Activated T-cell treated with anti-CD3 and anti-CD28 coated beads for 4 hours (primary cell): ENCODE results near the gene TGM1.
A peak's percentile ranks its signal among the peaks of the same experiment; 100 is the strongest.

Experiments used
- DNase-seq: peaks from one replicate; pipeline ENCODE4 v3.0.0-alpha.2; 2020

The TGM1 gene

DNA sequence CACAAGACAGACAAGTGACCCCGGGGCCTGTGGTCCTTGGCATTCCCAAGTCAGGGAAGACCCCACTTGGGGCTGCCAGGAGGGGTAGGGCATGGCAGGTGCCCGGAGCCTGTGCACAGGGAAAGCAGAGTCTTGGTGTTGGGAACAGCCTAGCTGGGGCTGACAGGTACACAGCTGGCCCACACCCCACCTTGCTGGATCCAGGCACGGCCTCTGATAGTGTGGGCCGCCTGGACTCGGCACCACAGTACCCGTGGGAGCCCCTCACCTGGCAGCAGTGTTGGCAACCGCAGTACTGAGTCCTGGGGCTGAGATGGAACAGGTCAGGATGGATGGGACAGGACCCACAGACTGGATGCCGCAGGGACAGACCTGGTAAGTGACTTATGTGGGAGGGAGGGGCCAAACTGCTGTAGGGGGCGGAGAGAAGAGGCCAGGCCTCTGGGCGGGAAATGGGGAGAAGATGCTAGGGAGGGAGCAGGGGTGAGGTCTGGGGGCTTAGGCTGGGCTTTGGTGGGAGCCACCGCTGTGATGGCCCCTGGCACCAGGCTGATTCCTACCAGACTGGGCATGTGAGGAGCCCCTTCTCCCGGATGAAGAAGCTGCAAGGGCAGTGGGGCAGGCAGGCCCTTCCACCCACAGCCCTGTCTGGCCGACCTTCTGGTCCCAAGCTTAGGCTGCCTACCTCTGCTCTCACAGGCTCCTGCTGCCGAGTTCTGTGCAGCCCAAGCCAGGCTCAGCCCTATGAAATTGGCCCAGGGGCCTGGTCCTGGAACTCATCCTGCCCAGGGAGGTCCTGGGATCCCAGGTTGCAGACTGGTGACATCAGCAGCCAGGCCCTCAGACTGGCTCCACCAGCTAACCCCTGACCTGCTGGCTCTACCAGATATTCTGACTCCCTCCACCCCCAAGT lies at the start of gene TGM1:
Gene TGM1 (minus strand): TSS at position 357 of the 913 bp plus-strand sequence. CDS start 825 bp downstream, outside the sequence.
- DNase-seq, result no peak

DNA sequence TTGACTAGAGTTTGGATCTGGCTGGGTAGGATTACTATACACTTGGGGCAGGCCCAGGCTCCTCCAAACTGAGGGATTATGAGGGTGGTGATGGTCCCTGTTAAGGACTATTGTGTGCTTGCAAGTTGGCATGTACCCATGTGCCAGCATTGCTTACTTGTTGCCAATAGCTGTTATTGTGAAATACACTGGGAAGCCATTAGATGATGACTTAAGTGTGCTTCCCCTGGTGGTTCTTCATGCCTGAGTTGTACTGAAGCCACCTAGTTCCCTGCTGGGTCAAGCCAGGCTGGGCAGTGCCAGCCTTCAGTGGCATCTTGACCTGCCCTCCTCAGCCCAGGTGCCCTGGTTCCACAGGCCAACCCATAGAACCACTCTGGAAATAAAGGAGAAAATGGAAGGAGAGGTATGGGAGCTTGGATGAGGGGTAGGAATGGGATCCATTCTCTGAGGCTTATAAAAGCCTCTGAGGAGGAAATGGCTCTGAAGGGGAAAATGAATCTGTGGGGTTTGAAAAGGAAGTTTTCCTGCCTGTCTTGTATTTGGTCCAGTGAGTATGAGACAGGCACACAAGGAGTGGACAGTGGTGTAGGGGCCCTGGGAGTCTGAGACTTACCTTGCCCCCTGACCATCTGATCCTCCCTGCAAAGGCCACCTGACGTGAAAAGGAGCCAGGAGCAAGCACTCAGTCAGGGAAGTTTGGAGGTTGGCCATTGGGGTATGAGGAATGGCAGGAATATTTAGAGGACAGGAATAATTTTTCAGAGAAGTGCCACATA lies 49.0 kb upstream of the TGM1 start:
- DNase-seq, result no peak

DNA sequence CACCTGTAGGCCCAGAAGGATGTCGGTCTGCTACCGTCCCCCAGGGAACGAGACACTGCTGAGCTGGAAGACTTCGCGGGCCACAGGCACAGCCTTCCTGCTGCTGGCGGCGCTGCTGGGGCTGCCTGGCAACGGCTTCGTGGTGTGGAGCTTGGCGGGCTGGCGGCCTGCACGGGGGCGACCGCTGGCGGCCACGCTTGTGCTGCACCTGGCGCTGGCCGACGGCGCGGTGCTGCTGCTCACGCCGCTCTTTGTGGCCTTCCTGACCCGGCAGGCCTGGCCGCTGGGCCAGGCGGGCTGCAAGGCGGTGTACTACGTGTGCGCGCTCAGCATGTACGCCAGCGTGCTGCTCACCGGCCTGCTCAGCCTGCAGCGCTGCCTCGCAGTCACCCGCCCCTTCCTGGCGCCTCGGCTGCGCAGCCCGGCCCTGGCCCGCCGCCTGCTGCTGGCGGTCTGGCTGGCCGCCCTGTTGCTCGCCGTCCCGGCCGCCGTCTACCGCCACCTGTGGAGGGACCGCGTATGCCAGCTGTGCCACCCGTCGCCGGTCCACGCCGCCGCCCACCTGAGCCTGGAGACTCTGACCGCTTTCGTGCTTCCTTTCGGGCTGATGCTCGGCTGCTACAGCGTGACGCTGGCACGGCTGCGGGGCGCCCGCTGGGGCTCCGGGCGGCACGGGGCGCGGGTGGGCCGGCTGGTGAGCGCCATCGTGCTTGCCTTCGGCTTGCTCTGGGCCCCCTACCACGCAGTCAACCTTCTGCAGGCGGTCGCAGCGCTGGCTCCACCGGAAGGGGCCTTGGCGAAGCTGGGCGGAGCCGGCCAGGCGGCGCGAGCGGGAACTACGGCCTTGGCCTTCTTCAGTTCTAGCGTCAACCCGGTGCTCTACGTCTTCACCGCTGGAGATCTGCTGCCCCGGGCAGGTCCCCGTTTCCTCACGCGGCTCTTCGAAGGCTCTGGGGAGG lies 47.9 kb upstream of the TGM1 start, which contains the start of gene LTB4R:
Gene LTB4R (plus strand): TSS at position 857 of the 959 bp plus-strand sequence. CDS start 4,150 bp downstream, outside the sequence.
- peak; percentile 31 for DNase-seq

DNA sequence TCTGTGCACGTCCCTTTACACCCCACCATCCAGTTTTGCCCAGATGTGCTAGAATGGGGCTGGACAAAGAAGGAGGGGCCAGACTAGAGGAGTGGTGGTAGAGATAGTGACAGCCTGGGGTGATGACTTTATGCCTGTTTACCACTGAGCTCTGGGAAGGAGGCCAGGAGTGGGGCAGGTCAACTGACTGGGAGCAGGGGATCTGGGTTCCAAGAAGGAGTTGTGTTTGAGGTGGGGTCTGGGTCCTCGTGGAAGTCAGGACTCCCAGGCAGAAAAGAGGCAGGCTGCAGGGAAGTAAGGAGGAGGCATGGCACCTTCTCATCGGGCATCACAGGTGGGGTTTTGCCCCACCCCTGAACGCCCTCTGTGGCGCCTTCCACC lies 47.3 kb upstream of the TGM1 start:
- DNase-seq, result no peak

DNA sequence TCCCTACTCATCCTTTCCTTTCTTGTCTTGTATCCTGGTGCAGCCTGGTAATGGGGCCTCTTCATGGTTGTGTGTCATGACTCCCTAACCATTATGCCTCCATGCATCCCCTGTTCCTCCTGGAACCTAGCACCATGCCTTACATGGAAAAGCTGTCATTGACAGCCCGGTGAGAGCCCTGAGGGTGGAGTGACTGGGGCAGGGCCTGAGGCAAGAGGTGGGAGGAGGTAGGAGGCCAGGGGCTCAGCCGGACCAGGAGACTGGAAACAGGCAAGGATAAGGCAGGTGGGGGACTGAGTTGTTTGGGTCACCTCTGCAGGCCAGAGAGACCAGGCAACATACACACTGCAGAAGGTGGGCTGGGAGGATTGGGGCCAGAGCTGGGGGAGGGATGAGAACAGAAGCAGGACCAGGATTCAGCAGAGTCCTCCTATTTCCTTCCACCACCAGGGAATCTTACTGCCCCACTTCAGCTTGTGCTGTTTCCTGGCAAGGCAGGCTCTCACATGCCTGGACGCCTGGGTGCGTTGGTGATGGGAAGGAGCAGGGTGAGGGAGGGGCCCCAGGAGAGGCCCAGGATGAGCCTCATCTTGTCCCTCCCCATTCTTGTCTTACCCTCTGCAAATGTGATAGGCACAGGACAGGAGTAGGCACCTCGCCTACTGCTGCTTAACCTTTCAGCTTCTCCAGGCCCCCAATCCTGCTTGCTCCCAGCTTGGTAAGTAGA lies 46.7 kb upstream of the TGM1 start, which contains the start of gene LTB4R2:
Gene LTB4R2 (plus strand): TSS at position 603 of the 727 bp plus-strand sequence. CDS start 525 bp downstream, outside the sequence.
- no peak for DNase-seq

DNA sequence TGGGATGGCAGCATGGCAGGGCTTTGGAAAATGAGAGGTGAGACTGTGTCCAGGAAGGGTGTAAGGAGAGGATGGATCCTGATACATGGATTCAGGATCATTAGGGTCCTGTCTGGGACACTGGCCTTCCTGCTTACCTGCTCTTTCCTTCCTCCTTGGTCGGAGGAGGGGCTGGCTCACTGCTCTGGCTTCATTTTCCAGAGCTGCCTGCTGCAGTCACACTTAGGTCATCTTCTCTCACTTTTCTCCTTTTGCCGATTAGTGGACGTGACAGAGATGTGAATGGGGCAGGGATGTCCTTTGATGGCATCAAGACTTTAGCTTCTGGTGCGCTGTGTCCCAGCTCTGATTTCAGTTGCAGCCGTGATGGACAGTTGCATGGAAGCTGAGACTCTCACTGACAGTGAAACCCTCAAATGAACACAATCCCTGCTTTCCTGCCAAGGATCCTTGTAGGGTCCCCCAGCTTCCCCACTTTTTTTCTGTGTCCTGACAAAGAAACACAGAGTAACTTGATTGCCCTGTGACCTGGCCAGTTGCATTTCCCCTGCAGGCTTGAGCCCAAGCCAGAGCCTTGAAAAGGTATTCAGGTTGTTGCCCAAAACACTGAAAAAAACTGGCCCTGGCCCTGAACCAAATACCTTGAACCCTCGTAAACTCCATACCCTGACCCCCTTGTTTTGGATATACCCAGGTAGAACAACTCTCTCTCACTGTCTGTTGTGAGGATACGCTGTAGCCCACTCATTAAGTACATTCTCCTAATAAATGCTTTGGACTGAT lies 45.6 kb upstream of the TGM1 start:
- no peak for DNase-seq

DNA sequence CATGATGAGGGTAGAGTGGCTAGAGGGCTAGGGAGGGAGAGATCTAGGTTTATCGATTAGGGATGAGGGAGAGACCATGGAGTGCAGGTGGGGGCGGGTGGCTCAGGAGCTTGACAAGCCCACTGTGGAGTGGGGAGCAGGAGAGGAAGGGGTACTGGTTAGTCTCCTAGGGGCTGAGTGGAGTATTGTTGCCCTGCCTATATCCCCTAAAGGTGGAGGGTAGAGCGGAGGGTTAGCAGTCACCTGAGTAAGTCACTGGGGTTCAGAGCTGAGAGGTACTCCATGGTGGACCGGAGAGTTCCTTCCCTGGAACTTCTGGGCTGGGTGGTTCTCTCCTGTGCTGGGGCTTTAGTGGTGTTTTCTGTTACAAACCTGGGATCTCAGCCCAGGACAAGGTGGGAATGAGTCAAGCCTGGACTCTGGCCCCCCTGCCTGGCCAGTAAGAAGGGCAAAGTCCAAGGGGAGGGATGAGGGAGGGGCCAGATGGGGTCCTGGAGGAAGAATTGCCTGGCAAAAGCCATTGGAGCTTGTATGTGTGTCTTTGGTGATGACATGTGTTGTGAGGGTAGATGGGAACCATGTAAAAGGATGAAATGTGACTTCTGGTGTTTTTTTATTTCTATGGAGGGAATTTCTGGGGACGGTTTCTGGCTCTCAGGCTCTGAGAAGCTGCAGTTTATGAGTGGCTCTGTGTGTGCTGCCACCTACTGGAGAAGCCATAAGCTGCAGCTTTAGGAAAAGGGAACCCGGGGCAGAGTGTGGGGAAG lies 44.8 kb upstream of the TGM1 start, which contains the start of gene CIDEB:
Gene CIDEB (minus strand): TSS at position 403 of the 767 bp plus-strand sequence. CDS start 119 bp downstream, at position 284.
- peak; percentile 48 for DNase-seq

DNA sequence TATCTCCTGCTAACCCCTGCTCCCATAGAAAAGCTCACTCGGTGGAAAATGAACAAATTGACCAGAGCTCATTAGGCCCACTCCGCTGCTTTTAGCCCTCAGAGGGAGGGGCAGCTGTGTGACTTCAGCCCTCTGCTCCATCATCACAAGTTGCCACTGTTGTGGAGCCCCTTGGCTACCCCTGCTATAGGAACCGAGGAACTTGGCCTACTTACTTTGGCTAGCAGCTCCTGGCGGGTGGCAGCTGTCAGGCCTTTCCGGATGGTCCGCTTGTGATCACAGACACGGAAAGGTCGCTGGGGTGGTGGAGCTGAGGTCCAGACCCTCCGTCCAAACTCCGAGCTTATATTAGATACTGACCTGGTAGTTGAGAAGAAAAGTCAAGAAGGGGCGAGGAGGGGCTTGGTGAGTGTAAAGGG lies 44.2 kb upstream of the TGM1 start:
- DNase-seq, result no peak

DNA sequence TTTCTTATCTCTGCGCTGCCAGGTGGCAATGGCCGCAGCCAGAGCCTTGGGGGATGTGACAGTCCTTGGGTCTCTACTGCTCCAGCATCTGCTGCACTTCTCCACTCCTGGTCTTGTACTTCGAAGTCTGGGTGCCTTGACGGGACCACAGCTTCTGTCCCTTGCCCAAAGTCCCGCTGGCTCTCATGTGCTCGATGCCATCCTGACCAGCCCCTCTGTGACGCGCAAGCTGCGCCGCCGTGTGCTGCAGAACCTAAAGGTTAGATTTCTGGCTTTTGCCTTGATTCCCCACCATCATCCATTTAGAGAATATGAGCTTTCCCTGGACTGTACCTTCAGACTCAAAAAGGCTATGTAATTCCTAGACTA lies 41.0 kb upstream of the TGM1 start:
- DNase-seq, result no peak

DNA sequence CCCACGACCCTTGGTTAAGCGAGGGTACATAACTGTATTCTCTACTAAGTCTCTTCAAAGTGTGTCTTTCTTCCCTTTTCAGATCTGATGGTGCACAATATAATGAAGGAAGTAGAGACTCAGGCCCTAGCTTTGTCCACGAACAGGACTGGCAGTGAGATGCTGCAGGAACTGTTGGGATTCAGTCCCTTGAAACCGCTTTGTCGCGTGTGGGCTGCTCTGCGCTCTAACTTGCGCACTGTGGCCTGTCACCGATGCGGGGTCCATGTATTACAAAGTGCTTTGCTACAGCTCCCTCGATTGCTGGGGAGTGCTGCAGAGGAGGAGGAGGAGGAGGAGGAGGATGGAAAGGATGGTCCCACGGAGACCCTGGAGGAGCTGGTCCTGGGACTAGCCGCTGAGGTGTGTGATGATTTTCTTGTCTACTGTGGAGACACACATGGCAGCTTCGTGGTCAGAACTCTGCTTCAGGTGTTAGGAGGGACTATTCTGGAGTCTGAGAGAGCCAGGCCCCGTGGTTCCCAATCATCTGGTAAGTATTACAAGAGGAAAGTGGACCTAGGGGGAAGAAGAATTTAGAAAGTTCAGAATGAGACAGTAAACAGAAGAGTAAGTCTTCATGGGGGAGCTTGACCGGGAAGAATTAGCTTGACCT lies 37.5 kb upstream of the TGM1 start:
- DNase-seq, result no peak

DNA sequence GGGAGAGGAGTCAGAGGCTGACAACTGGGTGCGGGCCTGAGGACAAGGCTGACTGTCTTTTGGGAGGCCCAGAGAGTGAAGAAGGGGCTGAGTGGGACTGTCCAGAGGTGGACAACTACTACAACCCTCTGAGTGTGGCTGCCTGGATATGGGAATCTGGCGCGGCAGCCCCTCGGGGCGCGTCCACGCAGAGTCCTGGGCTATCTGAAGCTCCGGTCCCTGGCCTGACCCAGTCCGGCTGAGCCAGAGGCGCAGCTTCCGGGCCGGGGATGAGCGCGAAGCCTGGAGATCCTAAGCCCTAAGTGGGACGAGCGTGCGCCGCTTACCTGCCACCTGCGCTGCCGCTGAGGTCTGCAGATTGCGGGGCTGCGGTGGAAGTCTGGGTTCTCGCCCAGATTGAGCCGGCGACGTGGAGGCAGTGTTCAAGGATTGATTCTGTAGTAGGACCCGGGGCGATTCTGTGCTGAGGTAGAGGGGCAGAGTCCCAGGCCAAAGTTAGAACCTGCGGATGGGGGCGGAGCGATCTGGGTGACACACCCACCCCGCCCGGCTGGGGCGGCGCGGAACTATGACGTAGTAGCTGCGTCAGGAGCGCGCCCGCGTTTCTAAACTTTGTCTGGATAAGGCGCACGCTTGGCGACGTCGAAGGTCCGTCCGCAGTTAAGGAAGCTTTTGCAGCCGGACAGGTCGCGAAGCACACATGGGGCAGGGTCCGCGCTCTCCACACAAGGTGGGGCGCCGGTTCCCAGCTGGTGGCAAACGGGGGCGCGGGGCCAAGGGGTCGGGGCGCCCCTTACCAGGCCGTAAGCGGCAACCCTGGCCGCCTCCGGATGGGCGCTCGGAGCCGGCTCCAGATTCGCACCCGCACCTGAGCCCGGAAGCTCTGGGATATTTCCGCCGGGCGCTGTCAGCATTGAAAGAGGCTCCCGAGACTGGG lies 36.5 kb upstream of the TGM1 start, which contains the start of the genes DHRS1 and NOP9:
Gene DHRS1 (minus strand): TSS at position 526 of the 937 bp plus-strand sequence. CDS start 674 bp downstream, outside the sequence.
Gene NOP9 (plus strand): TSS at position 596 of the 937 bp plus-strand sequence. CDS start 105 bp downstream, at position 701.
- DNase-seq, result peak; percentile 92

DNA sequence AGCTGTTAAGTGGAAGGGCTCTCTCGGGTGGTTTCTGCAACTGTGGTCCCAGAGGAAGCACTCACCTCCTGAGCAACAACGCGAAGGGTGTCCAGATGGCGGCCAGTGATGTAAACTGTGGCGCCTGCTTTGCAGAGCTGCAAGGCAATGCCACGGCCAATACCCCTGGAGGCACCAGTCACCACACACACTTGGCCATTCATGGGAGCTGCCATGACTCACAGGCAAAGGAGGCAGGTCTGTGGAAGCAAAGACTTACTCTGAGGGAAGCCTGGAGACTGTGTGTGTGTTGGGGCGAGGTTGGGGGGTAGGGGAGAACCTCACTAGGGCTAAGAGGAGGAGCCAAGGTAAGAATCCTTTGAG lies 35.9 kb upstream of the TGM1 start:
- no peak for DNase-seq

DNA sequence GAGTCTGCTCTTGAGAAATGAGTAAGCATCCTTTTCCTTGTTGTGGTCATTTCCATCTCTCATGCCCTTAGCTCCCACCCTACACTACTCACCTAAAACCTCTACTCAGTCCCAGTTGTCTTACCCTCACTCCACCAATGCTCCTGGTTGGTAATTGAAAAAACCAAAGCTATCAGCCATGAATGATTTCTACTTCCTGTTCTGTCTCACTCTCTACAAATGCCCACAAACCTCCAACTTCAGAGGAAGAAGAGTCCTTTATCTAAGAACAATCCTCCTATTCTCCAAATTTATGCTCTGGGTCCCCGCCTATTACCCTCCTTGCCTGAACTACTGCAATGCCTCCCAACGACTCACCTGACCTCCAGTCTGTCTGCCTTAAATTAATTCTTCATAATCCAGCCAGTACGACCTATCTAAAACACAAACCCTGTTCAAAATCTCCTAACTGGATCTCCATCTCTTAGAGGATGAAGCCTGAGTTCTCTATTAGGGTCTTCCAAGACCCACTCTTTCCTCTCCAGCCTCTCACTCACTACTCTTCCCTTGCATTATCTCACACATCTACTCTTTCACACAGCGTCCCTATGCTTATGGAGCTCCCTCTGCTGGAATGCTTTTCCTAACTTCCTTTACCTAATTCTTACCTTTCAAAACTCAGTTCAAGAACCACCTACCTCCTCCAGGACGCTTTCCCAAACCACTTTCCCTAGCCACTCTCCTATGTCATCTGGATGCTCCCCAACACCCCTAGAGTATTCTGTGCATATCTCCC lies 34.4 kb upstream of the TGM1 start:
- no peak for DNase-seq

DNA sequence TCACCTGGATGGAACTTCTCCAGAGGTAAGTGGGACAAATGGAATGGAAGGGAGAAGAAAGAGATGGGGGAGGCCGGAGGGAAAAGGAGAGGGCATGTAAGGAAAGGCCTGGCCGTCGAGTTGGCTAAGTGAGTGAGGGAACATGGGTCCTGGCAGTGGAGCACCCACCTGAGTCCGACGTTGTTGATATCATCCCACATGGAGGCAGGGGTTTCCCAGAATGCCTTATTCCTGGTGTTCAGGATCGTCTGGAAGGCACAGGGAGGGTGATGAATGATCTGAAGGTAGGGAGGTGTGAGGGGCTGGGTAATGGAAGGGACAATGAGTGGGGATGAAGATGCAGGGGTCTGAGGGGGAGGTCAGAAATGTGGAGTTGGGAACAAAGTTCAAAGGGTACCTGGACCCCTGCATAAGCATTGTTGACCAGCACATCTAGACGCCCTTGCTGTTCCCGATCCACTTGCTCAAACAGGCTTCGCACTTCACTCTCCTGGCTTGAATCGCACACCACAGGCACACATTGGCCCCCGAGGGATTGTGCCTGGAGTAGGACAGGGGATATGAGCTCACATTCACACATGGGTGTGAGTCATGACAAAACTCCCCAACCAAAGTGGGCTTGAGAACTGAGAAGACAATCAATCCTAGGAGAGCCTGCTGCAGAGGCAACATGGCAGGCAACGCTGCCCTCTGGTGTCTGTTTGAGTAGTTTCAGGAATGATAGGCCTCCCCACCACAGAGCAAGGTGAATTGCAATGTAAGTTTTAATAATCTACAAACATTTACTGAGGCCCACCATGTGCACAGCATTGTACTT lies 33.6 kb upstream of the TGM1 start:
- DNase-seq, result peak; percentile 60

DNA sequence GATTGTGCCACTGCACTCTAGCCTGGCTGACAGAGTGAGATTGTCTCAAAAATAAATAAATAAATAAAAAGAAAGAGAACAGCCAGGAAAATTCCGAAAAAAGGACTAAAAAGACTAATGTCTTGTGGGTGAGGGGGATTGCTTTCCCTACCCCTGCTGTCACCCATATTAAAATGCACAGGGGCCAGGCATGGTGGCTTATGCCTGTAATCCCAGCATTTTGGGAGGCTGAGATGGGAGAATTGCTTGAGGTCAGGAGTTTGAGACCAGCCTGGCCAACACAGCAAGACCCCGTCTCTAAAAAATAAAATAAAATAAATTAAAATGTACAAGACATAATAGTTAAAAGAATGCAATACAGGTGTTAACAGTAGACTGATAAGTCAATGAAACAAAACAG lies 30.5 kb upstream of the TGM1 start:
- DNase-seq, result no peak

DNA sequence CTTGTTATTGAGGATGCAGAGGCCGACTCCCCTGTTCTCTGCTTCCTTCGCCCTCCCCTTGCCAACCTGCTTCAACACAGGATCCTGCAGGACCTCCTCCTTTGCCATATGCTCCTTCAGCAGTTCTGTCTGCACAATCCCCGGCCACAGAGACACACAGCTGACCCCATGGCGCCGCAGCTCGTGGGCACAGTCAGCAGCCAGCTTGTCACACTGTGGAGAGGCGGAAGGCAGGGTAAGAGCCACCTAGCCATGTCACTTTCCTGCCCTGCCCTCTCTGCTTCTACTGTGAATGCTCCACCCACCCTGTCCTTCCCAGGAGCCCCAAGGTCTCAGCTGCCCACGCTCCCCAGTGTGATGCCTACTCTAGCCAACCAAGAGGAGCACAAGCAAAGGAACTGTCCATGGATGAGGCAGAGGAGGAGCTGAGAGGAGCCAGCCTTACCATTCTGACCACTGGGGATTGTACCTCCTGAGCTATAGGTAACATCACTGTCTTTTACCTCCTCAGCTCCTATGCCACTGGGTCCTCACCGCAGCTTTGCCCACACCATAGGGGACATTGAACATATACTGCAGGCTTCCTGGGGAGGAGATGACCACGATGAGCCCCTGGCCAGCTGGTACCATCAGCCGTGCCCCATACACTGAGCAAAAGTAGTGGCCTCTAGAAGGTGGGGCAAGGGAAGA lies 29.3 kb upstream of the TGM1 start:
- DNase-seq, result no peak
